WTC11 (cell line): ENCODE results near the gene CXorf58. TPM values are rescaled to one million over a fixed set of nuclear protein-coding genes. Genes with fewer than 3 reads are reported as not detected.

Experiments
- ATAC-seq: fragments of 200-7000 bp; cut with Tn5 transposase; 2 replicates; pipeline ENCODE4 v1.10.0; 2021; ENCODE audit warnings: mild to moderate bottlenecking, moderate library complexity
- CTCF ChIA-PET: fragments of 300-600 bp; sonication (Branson Sonifier 250); formaldehyde crosslinking; loops from one replicate; lab custom pipeline; 2021; ENCODE audit warnings: antibody characterized with exemption; lab: Charles Lee
- POLR2A ChIA-PET: fragments of 350-600 bp; sonication (Branson Sonifier 250); formaldehyde crosslinking; loops from one replicate; lab custom pipeline; 2021; ENCODE audit warnings: antibody characterized with exemption; lab: Charles Lee
- DNase-seq: peaks from one replicate; pipeline ENCODE4 v3.0.0; 2021; ENCODE audit warnings: low spot score
- H3K27ac Mint-ChIP-seq: 2 replicates; pipeline ENCODE4 v1.8.0; 2021; ENCODE audit warnings: mixed read lengths
- H3K27me3 Mint-ChIP-seq: 2 replicates; pipeline ENCODE4 v1.8.0; 2021; ENCODE audit warnings: low read depth, mild to moderate bottlenecking, moderate library complexity, mixed read lengths
- H3K36me3 Mint-ChIP-seq: 2 replicates; pipeline ENCODE4 v1.8.0; 2021; ENCODE audit warnings: mixed read lengths
- H3K4me1 Mint-ChIP-seq: 2 replicates; pipeline ENCODE4 v1.8.0; 2022; ENCODE audit warnings: mixed read lengths
- H3K4me3 Mint-ChIP-seq: 2 replicates; pipeline ENCODE4 v1.8.0; 2021; ENCODE audit warnings: mild to moderate bottlenecking, moderate library complexity, mixed read lengths
- H3K9me3 Mint-ChIP-seq: 2 replicates; pipeline ENCODE4 v1.8.0; 2021; ENCODE audit warnings: mixed read lengths
- GRHL2 ChIP-seq: fragments of 250-450 bp; sonication (Bioruptor Pico); IDR thresholded peaks from 2 replicates; pipeline ENCODE4 v1.8.0; 2022; ENCODE audit warnings: mild to moderate bottlenecking, moderate library complexity; ENCODE audit not compliant: insufficient replicate concordance, severe bottlenecking
- HMGA2 ChIP-seq: fragments of 250-450 bp; sonication (Bioruptor Pico); IDR thresholded peaks from 2 replicates; pipeline ENCODE4 v1.4.0; 2021; ENCODE audit warnings: mild to moderate bottlenecking, moderate library complexity
- HMGXB4 ChIP-seq: sonication (generic); formaldehyde crosslinking; IDR thresholded peaks from 2 replicates; pipeline ENCODE4 v1.8.1; 2023; ENCODE audit warnings: mild to moderate bottlenecking, moderate library complexity, missing genetic modification reagents
- IRF2 ChIP-seq: sonication (generic); formaldehyde crosslinking; IDR thresholded peaks from 2 replicates; pipeline ENCODE4 v1.8.0; 2022; ENCODE audit warnings: low read depth, missing genetic modification reagents, borderline replicate concordance
- MLX ChIP-seq: sonication (generic); formaldehyde crosslinking; IDR thresholded peaks from 2 replicates; pipeline ENCODE4 v1.8.1; 2023; ENCODE audit warnings: mild to moderate bottlenecking, missing genetic modification reagents, moderate library complexity
- ZNF423 ChIP-seq: fragments of 250-450 bp; sonication (Bioruptor Pico); IDR thresholded peaks from 2 replicates; pipeline ENCODE4 v2.1.2; 2022; ENCODE audit warnings: mild to moderate bottlenecking, moderate library complexity
- total RNA-seq: library from RNA; stranded (reverse); gene quantifications from 3 replicates; pipeline ENCODE4 v1.2.3, GENCODE V29; 2021
- TF ChIP-seq, protein P1 (sequence below): fragments of 250-450 bp; sonication (Bioruptor Pico); IDR thresholded peaks from 2 replicates; pipeline ENCODE4 v1.9.0; 2021; ENCODE audit warnings: mild to moderate bottlenecking, borderline replicate concordance
- TF ChIP-seq, protein P2 (sequence below): sonication (generic); formaldehyde crosslinking; IDR thresholded peaks from 2 replicates; pipeline ENCODE4 v1.8.0; 2022; ENCODE audit warnings: mild to moderate bottlenecking, missing genetic modification reagents
- TF ChIP-seq, protein P3 (sequence below): sonication (generic); formaldehyde crosslinking; IDR thresholded peaks from 2 replicates; pipeline ENCODE4 v1.8.1; 2022; ENCODE audit warnings: low read depth, missing genetic modification reagents, borderline replicate concordance

The CXorf58 gene
- total RNA-seq, 1 experiment from 2014 or later = not detected

GRCh38 chrX:23945206-23945605 is 37.4 kb downstream of the CXorf58 start:
- ChIA-PET POLR2A (no interaction called here), CTCF (no interaction called here)
- no peak for DNase-seq
- no peaks in the 10 kb centered on the region for H3K9me3 Mint-ChIP-seq
- no peaks in the 10 kb centered on the region for H3K4me1 Mint-ChIP-seq
- H3K36me3 Mint-ChIP-seq = no peaks in the 10 kb centered on the region
- TF ChIP-seq ZNF423 (CRISPR knock-in tag) = no peak
- no peak for TF ChIP-seq HMGXB4
- TF ChIP-seq, protein P1, sequence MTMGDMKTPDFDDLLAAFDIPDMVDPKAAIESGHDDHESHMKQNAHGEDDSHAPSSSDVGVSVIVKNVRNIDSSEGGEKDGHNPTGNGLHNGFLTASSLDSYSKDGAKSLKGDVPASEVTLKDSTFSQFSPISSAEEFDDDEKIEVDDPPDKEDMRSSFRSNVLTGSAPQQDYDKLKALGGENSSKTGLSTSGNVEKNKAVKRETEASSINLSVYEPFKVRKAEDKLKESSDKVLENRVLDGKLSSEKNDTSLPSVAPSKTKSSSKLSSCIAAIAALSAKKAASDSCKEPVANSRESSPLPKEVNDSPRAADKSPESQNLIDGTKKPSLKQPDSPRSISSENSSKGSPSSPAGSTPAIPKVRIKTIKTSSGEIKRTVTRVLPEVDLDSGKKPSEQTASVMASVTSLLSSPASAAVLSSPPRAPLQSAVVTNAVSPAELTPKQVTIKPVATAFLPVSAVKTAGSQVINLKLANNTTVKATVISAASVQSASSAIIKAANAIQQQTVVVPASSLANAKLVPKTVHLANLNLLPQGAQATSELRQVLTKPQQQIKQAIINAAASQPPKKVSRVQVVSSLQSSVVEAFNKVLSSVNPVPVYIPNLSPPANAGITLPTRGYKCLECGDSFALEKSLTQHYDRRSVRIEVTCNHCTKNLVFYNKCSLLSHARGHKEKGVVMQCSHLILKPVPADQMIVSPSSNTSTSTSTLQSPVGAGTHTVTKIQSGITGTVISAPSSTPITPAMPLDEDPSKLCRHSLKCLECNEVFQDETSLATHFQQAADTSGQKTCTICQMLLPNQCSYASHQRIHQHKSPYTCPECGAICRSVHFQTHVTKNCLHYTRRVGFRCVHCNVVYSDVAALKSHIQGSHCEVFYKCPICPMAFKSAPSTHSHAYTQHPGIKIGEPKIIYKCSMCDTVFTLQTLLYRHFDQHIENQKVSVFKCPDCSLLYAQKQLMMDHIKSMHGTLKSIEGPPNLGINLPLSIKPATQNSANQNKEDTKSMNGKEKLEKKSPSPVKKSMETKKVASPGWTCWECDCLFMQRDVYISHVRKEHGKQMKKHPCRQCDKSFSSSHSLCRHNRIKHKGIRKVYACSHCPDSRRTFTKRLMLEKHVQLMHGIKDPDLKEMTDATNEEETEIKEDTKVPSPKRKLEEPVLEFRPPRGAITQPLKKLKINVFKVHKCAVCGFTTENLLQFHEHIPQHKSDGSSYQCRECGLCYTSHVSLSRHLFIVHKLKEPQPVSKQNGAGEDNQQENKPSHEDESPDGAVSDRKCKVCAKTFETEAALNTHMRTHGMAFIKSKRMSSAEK (CRISPR knock-in tag) = no peak
- no peak for TF ChIP-seq GRHL2 (CRISPR knock-in tag)
- TF ChIP-seq, protein P2, sequence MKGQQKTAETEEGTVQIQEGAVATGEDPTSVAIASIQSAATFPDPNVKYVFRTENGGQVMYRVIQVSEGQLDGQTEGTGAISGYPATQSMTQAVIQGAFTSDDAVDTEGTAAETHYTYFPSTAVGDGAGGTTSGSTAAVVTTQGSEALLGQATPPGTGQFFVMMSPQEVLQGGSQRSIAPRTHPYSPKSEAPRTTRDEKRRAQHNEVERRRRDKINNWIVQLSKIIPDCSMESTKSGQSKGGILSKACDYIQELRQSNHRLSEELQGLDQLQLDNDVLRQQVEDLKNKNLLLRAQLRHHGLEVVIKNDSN (CRISPR knock-in tag) = no peak
- no peak for TF ChIP-seq IRF2 (CRISPR knock-in tag)
- no peak for TF ChIP-seq HMGA2 (CRISPR knock-in tag)
- H3K27me3 Mint-ChIP-seq = no peaks in the 10 kb centered on the region
- H3K27ac Mint-ChIP-seq = no peak overlapping the region
- ATAC-seq = no peak
- no peak overlapping the region for H3K4me3 Mint-ChIP-seq

DNA sequence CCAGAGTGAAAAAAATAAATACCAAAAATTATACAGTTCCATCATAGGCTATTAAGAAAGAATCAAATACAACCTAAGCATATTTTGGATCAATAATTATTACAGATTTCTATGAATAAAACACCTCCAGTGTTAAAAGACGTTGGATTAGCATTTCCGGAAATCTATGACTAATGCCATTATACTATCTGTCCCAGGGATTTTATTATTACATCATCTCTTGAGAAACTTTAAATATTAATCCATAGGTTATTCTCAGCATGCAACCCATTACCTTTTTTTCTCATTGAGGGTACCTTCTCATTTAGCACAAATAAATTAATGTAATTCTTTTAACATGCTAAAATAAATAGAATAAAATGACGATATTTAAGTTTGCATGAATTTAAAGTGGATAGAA is 44.6 kb downstream of the CXorf58 start:
- POLR2A ChIA-PET = no interaction called here

More for the DNA sequence above, 44.6 kb downstream of the CXorf58 start:
- Mint-ChIP-seq H3K4me1 (peaks cover 23% of the 10 kb centered on the region), H3K36me3 (no peaks in the 10 kb centered on the region), H3K27ac (no peak overlapping the region), H3K27me3 (no peaks in the 10 kb centered on the region), H3K9me3 (no peaks in the 10 kb centered on the region), H3K4me3 (no peak overlapping the region)
- no peak for ATAC-seq
- no peak for DNase-seq
- TF ChIP-seq, protein P3, sequence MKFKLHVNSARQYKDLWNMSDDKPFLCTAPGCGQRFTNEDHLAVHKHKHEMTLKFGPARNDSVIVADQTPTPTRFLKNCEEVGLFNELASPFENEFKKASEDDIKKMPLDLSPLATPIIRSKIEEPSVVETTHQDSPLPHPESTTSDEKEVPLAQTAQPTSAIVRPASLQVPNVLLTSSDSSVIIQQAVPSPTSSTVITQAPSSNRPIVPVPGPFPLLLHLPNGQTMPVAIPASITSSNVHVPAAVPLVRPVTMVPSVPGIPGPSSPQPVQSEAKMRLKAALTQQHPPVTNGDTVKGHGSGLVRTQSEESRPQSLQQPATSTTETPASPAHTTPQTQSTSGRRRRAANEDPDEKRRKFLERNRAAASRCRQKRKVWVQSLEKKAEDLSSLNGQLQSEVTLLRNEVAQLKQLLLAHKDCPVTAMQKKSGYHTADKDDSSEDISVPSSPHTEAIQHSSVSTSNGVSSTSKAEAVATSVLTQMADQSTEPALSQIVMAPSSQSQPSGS = no peak
- TF ChIP-seq MLX (CRISPR knock-in tag) = no peak
- TF ChIP-seq ZNF423 (CRISPR knock-in tag) = no peak
- CTCF ChIA-PET = interaction anchor here (0.6 to 1.2 kb wide), 4 partner anchors 15 to 102 kb away, joined by 3 to 6 read pairs (median 3); partner anchors contain the start of genes APOO, CXorf58 and EIF2S3
